K562 treated with DMSO at 1 percent for 48 hours (cell line): ENCODE measurements around the gene PLEKHM1. TPM values are rescaled to one million over a fixed set of nuclear protein-coding genes. Genes with fewer than 3 reads are reported as not detected.

Experiments
- total RNA-seq: library from RNA; unstranded; fragments of 300-600 nt; gene quantifications from 2 replicates; pipeline ENCODE4 v1.2.3, GENCODE V29; 2022; ENCODE audit warnings: low replicate concordance; ENCODE audit errors: extremely low read depth

The PLEKHM1 gene
- total RNA-seq: not detected in 2 replicates

GRCh38 chr17:45490615-45491433 lies at the start of gene PLEKHM1:
Gene PLEKHM1, minus strand, starts transcription at chr17:45490721. Its CDS starts 8,237 bp downstream, at chr17:45482484.

GRCh38 chr17:45432405-45433158 lies 57.9 kb downstream of the PLEKHM1 start, which contains the start of gene ARHGAP27:
Gene ARHGAP27, minus strand, starts transcription at chr17:45432870. Its CDS starts 2,591 bp downstream, at chr17:45430279.

Other genes starting within 250 kb of the PLEKHM1 start
- not detected in 2 replicates for gene SPATA32, start 228.6 kb downstream of the PLEKHM1 start, total RNA-seq
- gene MAP3K14, start 173.7 kb downstream of the PLEKHM1 start, total RNA-seq: not detected in 2 replicates
- gene ARHGAP27, start 57.9 kb downstream of the PLEKHM1 start, total RNA-seq: not detected in 2 replicates